NCI-H2029 (cell line): ENCODE data around the gene GPR33.
"Not testable (repeated sequence)": the region's sequence is repeated elsewhere in the genome, so short reads cannot be mapped to it uniquely, and the experiment has no call there.

ENCODE experiments used
- DNase-seq: peaks from one replicate; lab custom pipeline; 2025; lab: John Stamatoyannopoulos, UW

GPR33 gene

GRCh38 chr14:31487886-31488285 is at the start of gene GPR33:
Gene GPR33, minus strand, starts transcription at chr14:31488039. Its CDS starts 4,074 bp downstream, at chr14:31483965.
- no peak for DNase-seq

GRCh38 chr14:31536201-31536960 is 48.5 kb upstream of the GPR33 start:
- DNase-seq = no peak

- no peak for DNase-seq
Observed at GRCh38 chr14:31530136-31530535, 42.3 kb upstream of the GPR33 start.

- no peak for DNase-seq
Observed at GRCh38 chr14:31529053-31529452, 41.2 kb upstream of the GPR33 start.

- no peak for DNase-seq
Observed at GRCh38 chr14:31527546-31527945, 39.7 kb upstream of the GPR33 start.

GRCh38 chr14:31527087-31527486 is 39.2 kb upstream of the GPR33 start:
- DNase-seq = no peak

- no peak for DNase-seq
Observed at GRCh38 chr14:31510855-31511254, 23.0 kb upstream of the GPR33 start.

- peak; percentile 79 for DNase-seq
Observed at GRCh38 chr14:31510222-31510621, 22.4 kb upstream of the GPR33 start.

GRCh38 chr14:31508135-31508534 is 20.3 kb upstream of the GPR33 start:
- no peak for DNase-seq

- DNase-seq = no peak
Observed at GRCh38 chr14:31505411-31505810, 17.6 kb upstream of the GPR33 start.

GRCh38 chr14:31501870-31502269 is 14.0 kb upstream of the GPR33 start:
- no peak for DNase-seq

- DNase-seq = no peak
Observed at GRCh38 chr14:31492759-31493498, 5.1 kb upstream of the GPR33 start.

GRCh38 chr14:31489691-31490090 is 1.9 kb upstream of the GPR33 start:
- DNase-seq = no peak

GRCh38 chr14:31486764-31487163 is 1.1 kb downstream of the GPR33 start:
- DNase-seq = no peak

- DNase-seq = no peak
Observed at GRCh38 chr14:31484754-31485153, 3.1 kb downstream of the GPR33 start.

- DNase-seq = no peak
Observed at GRCh38 chr14:31480156-31480555, 7.7 kb downstream of the GPR33 start.

GRCh38 chr14:31479027-31479426 is 8.8 kb downstream of the GPR33 start:
- no peak for DNase-seq

- no peak for DNase-seq
Observed at GRCh38 chr14:31477248-31477647, 10.6 kb downstream of the GPR33 start.

GRCh38 chr14:31476131-31476866 is 11.5 kb downstream of the GPR33 start:
- DNase-seq = no peak

GRCh38 chr14:31466554-31466953 is 21.3 kb downstream of the GPR33 start:
- no peak for DNase-seq

- DNase-seq = no peak
Observed at GRCh38 chr14:31465111-31465510, 22.7 kb downstream of the GPR33 start.

GRCh38 chr14:31462450-31462849 is 25.4 kb downstream of the GPR33 start:
- not testable (repeated sequence) for DNase-seq

- DNase-seq = no peak
Observed at GRCh38 chr14:31461545-31461944, 26.3 kb downstream of the GPR33 start.
